Peyer's patch (tissue), 4 donors: ENCODE data around the gene TRIM46. TPM values are rescaled to one million over a fixed set of nuclear protein-coding genes. Genes with fewer than 3 reads are reported as not detected.

ENCODE experiments used
- DNase-seq, 3 donors: peaks; one replicate each; pipeline ENCODE4 v3.0.0-alpha.2; 2017 to 2019
- H3K27ac ChIP-seq, 4 donors: fragments of 200-600 bp; sonication (generic); one replicate each; pipeline ENCODE4 v1.5.1; 2016 to 2019
- H3K27me3 ChIP-seq, 2 donors: fragments of 200-600 bp; sonication (generic); one replicate each; pipeline ENCODE4 v1.5.1; 2019
- H3K36me3 ChIP-seq, 3 donors: fragments of 200-600 bp; sonication (generic); one replicate each; pipeline ENCODE4 v1.5.1; 2016 to 2019
- H3K4me1 ChIP-seq, 4 donors: fragments of 200-600 bp; sonication (generic); one replicate each; pipeline ENCODE4 v1.5.1; 2016 to 2019
- H3K4me3 ChIP-seq, 4 donors: fragments of 200-600 bp; sonication (generic); 1 replicate in 3 of 4; 2 replicates in 1 of 4; pipeline ENCODE4 v1.5.1; 2016 to 2019; ENCODE audit warnings: mild to moderate bottlenecking in 1 of 4
- H3K9me3 ChIP-seq, 4 donors: fragments of 200-600 bp; sonication (generic); one replicate each; pipeline ENCODE4 v1.5.1; 2016 to 2019; ENCODE audit warnings: mild to moderate bottlenecking in 1 of 4
- POLR2A ChIP-seq, 2 donors: fragments of 450-650 bp; IDR thresholded peaks; one replicate each; pipeline ENCODE4 v1.5.1; 2017; ENCODE audit warnings: antibody characterized with exemption in 2 of 2, mild to moderate bottlenecking in 2 of 2, moderate library complexity in 2 of 2
- total RNA-seq, 4 donors: library from RNA; depleted of rRNA; stranded (reverse); fragments of >200 nt; gene quantifications; one replicate each; pipeline ENCODE4 v1.1.0, GENCODE V29; 2016
- TF ChIP-seq, protein P1 (sequence below), 6 experiments: fragments of 450-650 bp in 4 of 6; fragments of 200-600 bp in 2 of 6; sonication (generic) in 1 of 6; IDR thresholded peaks; one replicate each; pipeline ENCODE4 v1.5.1; 2017 to 2019; ENCODE audit warnings: antibody characterized with exemption in 6 of 6, mild to moderate bottlenecking in 3 of 6, moderate library complexity in 1 of 6

The TRIM46 gene
- total RNA-seq, 4 donors from 2014 or later: not detected

DNA sequence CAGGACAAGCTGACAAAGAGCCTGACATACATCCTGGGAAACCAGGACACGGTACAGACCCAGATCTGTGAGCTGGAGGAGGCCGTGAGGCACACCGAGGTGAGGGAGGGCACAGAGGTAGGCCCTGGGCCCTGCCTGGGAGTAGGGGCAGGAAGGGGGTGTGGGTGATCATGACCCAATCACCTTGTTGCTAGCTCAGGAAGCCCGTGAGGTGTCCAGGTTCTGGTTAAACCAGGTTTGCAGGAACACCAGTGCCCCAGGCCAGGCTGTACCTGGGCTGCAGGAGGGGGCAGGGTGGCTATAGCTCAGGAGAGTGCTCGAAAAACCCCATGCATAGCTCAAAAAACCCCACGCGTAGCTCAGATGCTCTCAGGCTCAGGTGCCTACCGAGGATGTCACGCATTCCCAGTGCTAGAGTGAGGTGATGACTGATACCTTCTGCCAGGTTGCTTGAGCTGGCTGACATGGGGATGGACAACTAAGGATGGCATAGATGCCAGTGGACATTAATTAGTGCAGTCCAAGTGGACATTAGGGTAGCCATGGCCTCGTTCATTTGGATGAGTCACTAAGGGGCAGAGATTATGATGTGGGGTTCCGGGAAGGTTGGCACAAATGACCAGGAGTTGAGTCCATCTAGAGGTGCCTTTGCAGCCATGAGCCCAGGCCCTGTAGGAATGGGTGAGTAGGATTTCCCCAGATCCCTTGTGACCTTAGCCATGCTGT lies 3.7 kb downstream of the TRIM46 start:
- no peak overlapping the region for H3K4me3 ChIP-seq
- H3K27me3 ChIP-seq: peaks cover 0 to 4% of the 10 kb centered on the region in 2 donors
- TF ChIP-seq POLR2A (IDR thresholded peaks at IDR 0.05): no peak
- TF ChIP-seq, protein P1, sequence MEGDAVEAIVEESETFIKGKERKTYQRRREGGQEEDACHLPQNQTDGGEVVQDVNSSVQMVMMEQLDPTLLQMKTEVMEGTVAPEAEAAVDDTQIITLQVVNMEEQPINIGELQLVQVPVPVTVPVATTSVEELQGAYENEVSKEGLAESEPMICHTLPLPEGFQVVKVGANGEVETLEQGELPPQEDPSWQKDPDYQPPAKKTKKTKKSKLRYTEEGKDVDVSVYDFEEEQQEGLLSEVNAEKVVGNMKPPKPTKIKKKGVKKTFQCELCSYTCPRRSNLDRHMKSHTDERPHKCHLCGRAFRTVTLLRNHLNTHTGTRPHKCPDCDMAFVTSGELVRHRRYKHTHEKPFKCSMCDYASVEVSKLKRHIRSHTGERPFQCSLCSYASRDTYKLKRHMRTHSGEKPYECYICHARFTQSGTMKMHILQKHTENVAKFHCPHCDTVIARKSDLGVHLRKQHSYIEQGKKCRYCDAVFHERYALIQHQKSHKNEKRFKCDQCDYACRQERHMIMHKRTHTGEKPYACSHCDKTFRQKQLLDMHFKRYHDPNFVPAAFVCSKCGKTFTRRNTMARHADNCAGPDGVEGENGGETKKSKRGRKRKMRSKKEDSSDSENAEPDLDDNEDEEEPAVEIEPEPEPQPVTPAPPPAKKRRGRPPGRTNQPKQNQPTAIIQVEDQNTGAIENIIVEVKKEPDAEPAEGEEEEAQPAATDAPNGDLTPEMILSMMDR (IDR thresholded peaks at IDR 0.05): no peak
- H3K36me3 ChIP-seq: no peaks in the 10 kb centered on the region
- no peak overlapping the region for H3K27ac ChIP-seq
- peak in 2 of 3 donors; percentile 32 to 39 for DNase-seq
- H3K9me3 ChIP-seq: no peaks in the 10 kb centered on the region
- peaks cover 0 to 21% (median 11%) of the 10 kb centered on the region in 4 donors for H3K4me1 ChIP-seq

DNA sequence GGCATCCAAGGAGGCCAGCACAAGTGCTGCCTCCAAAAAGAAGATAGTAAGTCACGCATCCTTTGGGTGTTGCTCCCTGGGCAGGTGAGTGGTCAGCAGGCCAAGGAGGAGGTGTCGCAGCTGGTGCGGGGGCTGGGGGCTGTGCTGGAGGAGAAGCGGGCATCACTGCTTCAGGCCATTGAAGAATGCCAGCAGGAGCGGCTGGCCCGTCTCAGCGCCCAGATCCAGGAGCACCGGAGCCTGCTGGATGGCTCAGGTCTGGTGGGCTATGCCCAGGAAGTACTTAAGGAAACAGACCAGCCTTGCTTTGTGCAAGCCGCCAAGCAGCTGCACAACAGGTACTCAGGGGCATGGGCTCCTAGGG lies 4.3 kb downstream of the TRIM46 start:
- Histone ChIP-seq H3K27me3 (peaks cover 0 to 4% of the 10 kb centered on the region in 2 donors), H3K27ac (no peak overlapping the region), H3K9me3 (no peaks in the 10 kb centered on the region), H3K4me3 (no peak overlapping the region), H3K4me1 (peaks cover 0 to 18% (median 11%) of the 10 kb centered on the region in 4 donors), H3K36me3 (no peaks in the 10 kb centered on the region)
- DNase-seq: peak in 2 of 3 donors; percentile 44 to 46
- no peak for TF ChIP-seq POLR2A (IDR thresholded peaks at IDR 0.05)
- TF ChIP-seq, protein P1 (IDR thresholded peaks at IDR 0.05): no peak

DNA sequence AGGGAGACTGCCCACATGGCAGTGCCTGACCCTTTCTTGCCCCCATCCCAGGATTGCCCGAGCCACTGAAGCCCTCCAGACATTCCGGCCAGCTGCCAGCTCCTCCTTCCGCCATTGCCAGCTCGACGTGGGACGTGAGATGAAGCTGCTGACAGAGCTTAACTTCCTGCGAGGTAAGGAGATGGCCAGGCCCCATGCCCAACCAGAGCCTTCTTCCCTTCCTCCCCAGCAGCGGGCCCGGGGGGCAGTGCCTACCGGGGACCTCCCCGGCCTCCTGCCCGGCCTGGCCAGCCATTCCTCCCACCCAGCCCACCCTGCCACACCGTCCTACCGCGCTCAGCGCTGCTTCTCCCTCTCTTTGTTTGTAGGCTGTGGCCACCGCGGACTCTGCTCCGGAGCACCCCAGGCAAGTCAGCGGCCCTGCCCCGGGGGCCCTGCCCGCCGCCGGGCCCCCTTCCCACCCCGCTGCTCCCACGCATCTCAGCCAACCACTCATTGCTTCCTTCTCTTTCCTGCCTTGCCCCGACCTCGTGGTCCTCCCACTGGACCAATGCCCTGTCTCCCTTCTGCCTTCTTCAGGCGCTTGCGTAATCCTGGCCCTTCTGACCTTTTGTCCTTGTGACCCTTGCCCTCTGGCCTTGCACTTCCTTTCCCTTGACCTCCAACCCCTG lies 4.9 kb downstream of the TRIM46 start:
- peaks cover 0 to 4% of the 10 kb centered on the region in 2 donors for H3K27me3 ChIP-seq
- TF ChIP-seq, protein P1 (IDR thresholded peaks at IDR 0.05): no peak
- no peak for TF ChIP-seq POLR2A (IDR thresholded peaks at IDR 0.05)
- DNase-seq: peak in 2 of 3 donors; percentile 41 to 48
- peaks cover 0 to 15% (median 9%) of the 10 kb centered on the region in 4 donors for H3K4me1 ChIP-seq
- H3K9me3 ChIP-seq: no peaks in the 10 kb centered on the region
- H3K27ac ChIP-seq: no peak overlapping the region
- no peak overlapping the region for H3K4me3 ChIP-seq
- H3K36me3 ChIP-seq: no peaks in the 10 kb centered on the region

DNA sequence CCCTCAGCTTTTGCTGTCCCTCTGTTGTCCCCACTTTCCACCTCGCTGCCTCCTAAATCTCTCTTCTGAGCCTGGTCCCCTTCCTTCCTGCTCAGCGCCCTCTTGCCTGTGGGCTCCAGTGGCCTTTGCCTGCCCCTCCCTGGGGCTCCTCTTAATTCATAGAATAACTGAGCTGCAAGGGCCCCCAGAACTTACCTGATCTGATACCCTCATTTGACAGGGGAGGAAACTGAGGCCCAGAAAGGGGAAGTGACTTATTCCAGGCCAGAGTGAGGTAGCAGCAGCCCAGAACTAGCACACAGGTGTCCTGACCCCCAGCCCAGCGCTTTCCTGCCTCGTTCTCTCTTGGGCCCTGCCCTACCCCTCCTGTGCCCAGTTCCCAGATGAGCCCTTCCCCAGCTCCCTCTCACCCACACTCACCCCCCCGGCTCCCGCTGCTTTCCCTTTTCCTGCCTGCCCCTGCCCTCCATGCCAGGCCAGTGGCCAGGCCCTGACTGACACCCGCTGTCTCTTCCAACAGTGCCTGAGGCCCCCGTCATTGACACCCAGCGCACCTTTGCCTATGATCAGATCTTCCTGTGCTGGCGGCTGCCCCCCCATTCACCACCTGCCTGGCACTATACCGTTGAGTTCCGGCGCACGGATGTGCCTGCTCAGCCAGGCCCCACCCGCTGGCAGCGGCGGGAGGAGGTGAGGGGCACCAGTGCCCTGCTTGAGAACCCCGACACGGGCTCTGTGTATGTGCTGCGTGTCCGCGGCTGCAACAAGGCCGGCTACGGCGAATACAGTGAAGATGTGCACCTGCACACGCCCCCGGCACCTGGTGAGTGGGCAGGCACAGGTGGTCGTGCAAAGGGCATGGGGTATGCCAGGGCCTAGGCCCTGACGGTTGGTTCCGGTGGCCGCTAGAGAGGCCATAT lies 5.7 kb downstream of the TRIM46 start:
- no peaks in the 10 kb centered on the region for H3K27me3 ChIP-seq
- H3K27ac ChIP-seq: no peak overlapping the region
- peaks cover 0 to 9% (median 6%) of the 10 kb centered on the region in 4 donors for H3K4me1 ChIP-seq
- H3K4me3 ChIP-seq: no peak overlapping the region
- peak in 2 of 3 donors; percentile 45 to 48 for DNase-seq
- TF ChIP-seq, protein P1 (IDR thresholded peaks at IDR 0.05): no peak
- no peaks in the 10 kb centered on the region for H3K36me3 ChIP-seq
- no peaks in the 10 kb centered on the region for H3K9me3 ChIP-seq

DNA sequence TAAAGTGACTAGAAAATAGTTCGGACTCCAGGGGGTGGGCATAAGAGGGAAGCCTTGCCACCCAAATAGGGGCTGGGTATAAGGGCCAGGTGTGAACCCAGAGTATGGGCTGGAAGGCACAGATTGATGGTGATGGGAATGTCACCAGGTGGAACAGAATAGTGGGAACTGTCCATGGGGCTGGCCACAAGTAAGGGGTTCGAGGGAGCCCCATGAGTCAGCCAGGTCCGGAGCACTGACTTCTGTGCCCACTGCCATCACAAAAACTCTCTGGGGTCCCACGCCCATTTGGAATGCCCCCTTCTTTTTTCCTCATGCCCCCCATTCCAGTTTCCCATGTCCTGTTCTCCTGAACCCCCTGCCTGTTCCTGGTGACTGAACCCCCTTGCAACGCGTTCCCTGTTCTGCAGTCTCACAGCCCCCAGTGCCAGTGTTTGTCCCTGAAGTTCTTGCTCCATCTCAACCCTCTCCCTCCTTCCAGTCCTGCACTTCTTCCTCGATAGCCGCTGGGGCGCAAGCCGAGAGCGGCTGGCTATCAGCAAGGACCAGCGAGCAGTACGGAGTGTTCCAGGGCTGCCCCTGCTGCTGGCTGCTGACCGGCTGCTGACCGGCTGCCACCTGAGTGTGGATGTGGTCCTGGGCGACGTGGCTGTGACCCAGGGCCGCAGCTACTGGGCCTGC lies 7.9 kb downstream of the TRIM46 start:
- no peak for TF ChIP-seq POLR2A (IDR thresholded peaks at IDR 0.05)
- TF ChIP-seq, protein P1 (IDR thresholded peaks at IDR 0.05): no peak
- no peaks in the 10 kb centered on the region for H3K27me3 ChIP-seq
- H3K4me3 ChIP-seq: no peak overlapping the region
- H3K36me3 ChIP-seq: no peaks in the 10 kb centered on the region
- no peak overlapping the region for H3K27ac ChIP-seq
- H3K4me1 ChIP-seq: peaks cover 7 to 21% (median 13%) of the 10 kb centered on the region in 4 donors
- peak in 1 of 3 donors; percentile 12 for DNase-seq
- no peaks in the 10 kb centered on the region for H3K9me3 ChIP-seq
